K562 (cell line): ENCODE data around the gene RSAD1. TPM values are rescaled to one million over a fixed set of nuclear protein-coding genes. Genes with fewer than 3 reads are reported as not detected.

Source experiments
- ATAC-seq: fragments of 200-7000 bp; cut with Tn5 transposase; 3 replicates; pipeline ENCODE4 v1.9.1; 2020; ENCODE audit warnings: moderate library complexity
- BruUV-seq: library from RNA; stranded (reverse); fragments of 400-500 nt; replicated peaks from 2 replicates; lab custom pipeline; 2021; lab: Mats Ljungman, UMichigan
- CTCF ChIA-PET: fragments of 300-600 bp; formaldehyde crosslinking; extraction: SDS; loops from one replicate; lab custom pipeline; 2021; ENCODE audit warnings: low intra/inter-chr PET ratio; lab: Yijun Ruan, JAX
- POLR2A ChIA-PET: fragments of 300-600, 350-650 bp; sonication (Branson Sonifier 250); formaldehyde crosslinking; extraction: SDS; loops from one replicate; lab custom pipeline; 2021; ENCODE audit warnings: antibody characterized with exemption, inconsistent platforms; lab: Yijun Ruan, JAX
- DNase-seq, 4 experiments: peaks; one replicate each; pipeline versions ENCODE4 v3.0.0 to v3.0.0-alpha.2; 2011 to 2018; ENCODE audit warnings: low spot score in 3 of 4, mixed read lengths in 3 of 4; ENCODE audit errors: extremely low read depth in 1 of 4
- FAIRE-seq: peaks from 2 replicates; lab custom pipeline; 2011; peaks lifted over from hg19 to GRCh38; lab: Jason Lieb, UNC
- H2AFZ ChIP-seq: 2 replicates; pipeline ENCODE4 v1.6.0; 2011; ENCODE audit warnings: low read depth, low read length, control low read depth, inconsistent platforms
- H3K27ac ChIP-seq: fragments of 200-600 bp; 3 replicates; pipeline ENCODE4 v1.8.0; 2011; ENCODE audit warnings: low read depth, mild to moderate bottlenecking, control low read depth, inconsistent platforms, low read length, moderate library complexity, mixed read lengths; ENCODE audit errors: extremely low read depth
- H3K27me3 ChIP-seq, 2 experiments: fragments of 300-600 bp in 1 of 2; 2 replicates in 1 of 2; 3 replicates in 1 of 2; pipeline versions ENCODE4 v1.6.0 to v1.8.0; 2011; ENCODE audit warnings: inconsistent platforms in 2 of 2, low read length in 2 of 2, mild to moderate bottlenecking in 1 of 2, mixed read lengths in 1 of 2, moderate library complexity in 1 of 2; ENCODE audit not compliant: control insufficient read depth in 2 of 2, insufficient read depth in 2 of 2
- H3K36me3 ChIP-seq: fragments of 300-600 bp; 3 replicates; pipeline ENCODE4 v1.8.0; 2011; ENCODE audit warnings: mild to moderate bottlenecking, low read length, inconsistent platforms; ENCODE audit not compliant: control insufficient read depth, insufficient read depth
- H3K4me1 ChIP-seq, 2 experiments: fragments of 200-600 bp in 1 of 2; replicated peaks in 1 of 2; 2 replicates in 1 of 2; 3 replicates in 1 of 2; pipeline versions ENCODE4 v1.5.1 to v1.8.0; 2011; ENCODE audit warnings: inconsistent platforms in 2 of 2, low read length in 2 of 2, mild to moderate bottlenecking in 1 of 2, mixed read lengths in 1 of 2, moderate library complexity in 1 of 2; ENCODE audit not compliant: control insufficient read depth in 2 of 2, insufficient read depth in 2 of 2
- H3K4me2 ChIP-seq: 2 replicates; pipeline ENCODE4 v1.6.1; 2011; ENCODE audit warnings: low read length, control low read depth, inconsistent platforms, mixed read lengths; ENCODE audit not compliant: insufficient read depth
- H3K4me3 ChIP-seq: fragments of 200-600 bp; sonication (generic), shearing (Covaris generic); 2 replicates; pipeline ENCODE4 v1.5.1; 2016; ENCODE audit warnings: control low read depth, inconsistent platforms
- H3K79me2 ChIP-seq: fragments of 200-600 bp; 3 replicates; pipeline ENCODE4 v1.8.0; 2011; ENCODE audit warnings: low read length, inconsistent platforms; ENCODE audit not compliant: control insufficient read depth, insufficient read depth
- H3K9ac ChIP-seq, 2 experiments: 2 replicates each; pipeline versions ENCODE4 v1.6.0 to v1.6.1; 2011; ENCODE audit warnings: low read depth in 2 of 2, low read length in 2 of 2, control low read depth in 1 of 2, inconsistent platforms in 1 of 2, mild to moderate bottlenecking in 1 of 2, mixed read lengths in 1 of 2; ENCODE audit not compliant: insufficient read depth in 1 of 2
- H3K9me1 ChIP-seq: one replicate; pipeline ENCODE4 v1.6.0; 2011; ENCODE audit warnings: inconsistent platforms, mild to moderate bottlenecking, low read length, moderate library complexity; ENCODE audit not compliant: control insufficient read depth, insufficient read depth
- H3K9me3 ChIP-seq: replicated peaks from 2 replicates; pipeline ENCODE4 v1.5.1; 2011; ENCODE audit warnings: low read depth, low read length, inconsistent platforms; ENCODE audit not compliant: control insufficient read depth, insufficient read depth
- H4K20me1 ChIP-seq: replicated peaks from 2 replicates; pipeline ENCODE4 v1.6.1; 2011; ENCODE audit warnings: low read length, inconsistent platforms, mixed read lengths; ENCODE audit not compliant: control insufficient read depth, insufficient read depth
- MXI1 ChIP-seq: IDR thresholded peaks from 2 replicates; pipeline ENCODE4 v1.6.1; 2011; ENCODE audit warnings: low read depth, mild to moderate bottlenecking, improper control_type of control experiment, low read length
- SMARCC2 ChIP-seq: fragments of 450-650 bp; IDR thresholded peaks from 2 replicates; pipeline ENCODE4 v1.6.1; 2017; ENCODE audit warnings: antibody characterized with exemption, moderate library complexity, mild to moderate bottlenecking, low read depth
- WGBS: fragments of 100-300 bp; shearing (Covaris generic); methylation state at CpG from one replicate; pipeline ENCODE4 v1.1.6; 2016; ENCODE audit warnings: low coverage, mixed read lengths; ENCODE audit not compliant: insufficient coverage; ENCODE audit errors: missing lambda C conversion rate; 5-methylcytosine and 5-hydroxymethylcytosine counted together
- in situ Hi-C: fragments of 300-500 bp; cut with MboI; formaldehyde crosslinking; loops from 4 replicates; pipeline ENCODE4 v1.15.0; 2018; ENCODE audit warnings: inconsistent platforms, mixed read lengths
- intact Hi-C: fragments of 100-400 bp; cut with micrococcal nuclease; formaldehyde crosslinking; loops from 2 replicates; pipeline ENCODE4 v1.14.2; 2022
- polyA plus RNA-seq, 8 experiments: library from polyadenylated mRNA; depleted of rRNA in 4 of 8; stranded (reverse) in 5 of 8; unstranded in 3 of 8; fragments of >200 nt; fragmentation: Nextera tagmentation in 2 of 8; fragmentation: Illumina TruSeq in 1 of 8; extraction: Ambion mirVana in 2 of 8; extraction: Trizol in 1 of 8; gene quantifications; 2 replicates each; pipeline versions ENCODE4 v1.2.1 to v1.2.3, GENCODE V29; 2011 to 2014; ENCODE audit warnings: inconsistent platforms in 1 of 8, missing spikeins in 1 of 8
- total RNA-seq, 7 experiments: library from RNA; depleted of rRNA in 6 of 7; stranded (reverse); fragments of >200 nt in 6 of 7; fragmentation: Illumina TruSeq in 2 of 7; extraction: Trizol in 2 of 7; gene quantifications; 2 replicates each; pipeline versions ENCODE4 v1.2.1 to v1.2.3, GENCODE V29; 2011 to 2021; ENCODE audit warnings: low replicate concordance in 1 of 7
- TF ChIP-seq, protein P1 (sequence below): fragments of 250-450 bp; sonication (Bioruptor Pico); IDR thresholded peaks from 2 replicates; pipeline ENCODE4 v1.5.1; 2021; ENCODE audit warnings: mild to moderate bottlenecking
- TF ChIP-seq, protein P2 (sequence below): fragments of 450-650 bp; IDR thresholded peaks from 2 replicates; pipeline ENCODE4 v1.7.1; 2018; ENCODE audit warnings: mild to moderate bottlenecking, low read depth; ENCODE audit not compliant: partially characterized antibody
- TF ChIP-seq, protein P3 (sequence below), 2 experiments: IDR thresholded peaks; 2 replicates each; pipeline ENCODE4 v1.6.1; 2012; ENCODE audit warnings: improper control_type of control experiment in 2 of 2, low read depth in 2 of 2, low read length in 2 of 2, borderline replicate concordance in 1 of 2
- TF ChIP-seq, protein P4 (sequence below): fragments of 450-650 bp; formaldehyde crosslinking; IDR thresholded peaks from 2 replicates; pipeline ENCODE4 v1.4.0; 2020; ENCODE audit warnings: mild to moderate bottlenecking

Gene RSAD1
- total and polyA plus RNA-seq, 9 of the 15 experiments (the other 6 are each of a cell fraction or from before 2014, with no cell fraction given): 4.5 to 42.5 (median 26.8) TPM

DNA sequence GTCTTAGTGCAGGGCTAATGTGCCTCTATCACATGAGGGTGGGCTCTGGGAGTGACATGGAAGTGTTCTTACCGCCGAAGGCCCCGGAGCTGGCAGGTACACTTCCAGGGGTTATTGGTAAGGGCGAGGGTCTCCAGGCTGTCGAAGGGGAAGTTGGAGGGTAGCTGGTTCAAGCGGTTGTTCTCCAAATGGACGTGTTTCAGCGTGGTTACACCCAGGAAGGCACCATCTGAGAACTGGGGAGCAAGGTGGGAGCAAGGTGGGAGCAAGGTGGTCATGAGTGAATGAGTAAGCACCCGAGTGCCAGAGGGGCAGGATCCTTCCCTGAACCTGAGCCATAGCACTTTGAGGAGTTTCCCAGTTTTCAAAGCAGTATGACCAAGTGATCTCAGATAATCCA is 13.0 kb upstream of the RSAD1 start:
- ATAC-seq: no peak
- in situ Hi-C loops: no loop called here
- 23% methylated on average over 9 of the region's 9 CpGs for WGBS
- no peak for DNase-seq
- ChIA-PET POLR2A (interaction anchor here (1.2 kb wide), 1 partner anchor 14 kb away, joined by 3 read pairs; no protein-coding TSS in a partner anchor), CTCF (no interaction called here)
- Histone ChIP-seq H3K79me2 (no peaks in the 10 kb centered on the region), H3K4me2 (no peak overlapping the region), H3K9me3 (no peaks in the 10 kb centered on the region), H3K9ac (no peak overlapping the region), H3K9me1 (no peaks in the 10 kb centered on the region), H3K4me1 (peaks cover 0 to 22% of the 10 kb centered on the region in 2 experiments; a peak in 2 of 5 replicates), H3K36me3 (no peaks in the 10 kb centered on the region)
- no peak for FAIRE-seq
- TF ChIP-seq, protein P1, sequence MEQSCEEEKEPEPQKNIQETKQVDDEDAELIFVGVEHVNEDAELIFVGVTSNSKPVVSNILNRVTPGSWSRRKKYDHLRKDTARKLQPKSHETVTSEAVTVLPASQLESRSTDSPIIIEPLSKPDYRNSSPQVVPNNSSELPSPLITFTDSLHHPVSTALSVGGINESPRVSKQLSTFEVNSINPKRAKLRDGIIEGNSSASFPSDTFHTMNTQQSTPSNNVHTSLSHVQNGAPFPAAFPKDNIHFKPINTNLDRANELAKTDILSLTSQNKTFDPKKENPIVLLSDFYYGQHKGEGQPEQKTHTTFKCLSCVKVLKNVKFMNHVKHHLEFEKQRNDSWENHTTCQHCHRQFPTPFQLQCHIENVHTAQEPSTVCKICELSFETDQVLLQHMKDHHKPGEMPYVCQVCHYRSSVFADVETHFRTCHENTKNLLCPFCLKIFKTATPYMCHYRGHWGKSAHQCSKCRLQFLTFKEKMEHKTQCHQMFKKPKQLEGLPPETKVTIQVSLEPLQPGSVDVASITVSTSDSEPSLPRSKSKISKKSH (CRISPR knock-in tag): no peak
- TF ChIP-seq, protein P2, sequence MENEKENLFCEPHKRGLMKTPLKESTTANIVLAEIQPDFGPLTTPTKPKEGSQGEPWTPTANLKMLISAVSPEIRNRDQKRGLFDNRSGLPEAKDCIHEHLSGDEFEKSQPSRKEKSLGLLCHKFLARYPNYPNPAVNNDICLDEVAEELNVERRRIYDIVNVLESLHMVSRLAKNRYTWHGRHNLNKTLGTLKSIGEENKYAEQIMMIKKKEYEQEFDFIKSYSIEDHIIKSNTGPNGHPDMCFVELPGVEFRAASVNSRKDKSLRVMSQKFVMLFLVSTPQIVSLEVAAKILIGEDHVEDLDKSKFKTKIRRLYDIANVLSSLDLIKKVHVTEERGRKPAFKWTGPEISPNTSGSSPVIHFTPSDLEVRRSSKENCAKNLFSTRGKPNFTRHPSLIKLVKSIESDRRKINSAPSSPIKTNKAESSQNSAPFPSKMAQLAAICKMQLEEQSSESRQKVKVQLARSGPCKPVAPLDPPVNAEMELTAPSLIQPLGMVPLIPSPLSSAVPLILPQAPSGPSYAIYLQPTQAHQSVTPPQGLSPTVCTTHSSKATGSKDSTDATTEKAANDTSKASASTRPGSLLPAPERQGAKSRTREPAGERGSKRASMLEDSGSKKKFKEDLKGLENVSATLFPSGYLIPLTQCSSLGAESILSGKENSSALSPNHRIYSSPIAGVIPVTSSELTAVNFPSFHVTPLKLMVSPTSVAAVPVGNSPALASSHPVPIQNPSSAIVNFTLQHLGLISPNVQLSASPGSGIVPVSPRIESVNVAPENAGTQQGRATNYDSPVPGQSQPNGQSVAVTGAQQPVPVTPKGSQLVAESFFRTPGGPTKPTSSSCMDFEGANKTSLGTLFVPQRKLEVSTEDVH: no peak
- TF ChIP-seq MXI1 (no peak), SMARCC2 (no peak)
- TF ChIP-seq, protein P3, sequence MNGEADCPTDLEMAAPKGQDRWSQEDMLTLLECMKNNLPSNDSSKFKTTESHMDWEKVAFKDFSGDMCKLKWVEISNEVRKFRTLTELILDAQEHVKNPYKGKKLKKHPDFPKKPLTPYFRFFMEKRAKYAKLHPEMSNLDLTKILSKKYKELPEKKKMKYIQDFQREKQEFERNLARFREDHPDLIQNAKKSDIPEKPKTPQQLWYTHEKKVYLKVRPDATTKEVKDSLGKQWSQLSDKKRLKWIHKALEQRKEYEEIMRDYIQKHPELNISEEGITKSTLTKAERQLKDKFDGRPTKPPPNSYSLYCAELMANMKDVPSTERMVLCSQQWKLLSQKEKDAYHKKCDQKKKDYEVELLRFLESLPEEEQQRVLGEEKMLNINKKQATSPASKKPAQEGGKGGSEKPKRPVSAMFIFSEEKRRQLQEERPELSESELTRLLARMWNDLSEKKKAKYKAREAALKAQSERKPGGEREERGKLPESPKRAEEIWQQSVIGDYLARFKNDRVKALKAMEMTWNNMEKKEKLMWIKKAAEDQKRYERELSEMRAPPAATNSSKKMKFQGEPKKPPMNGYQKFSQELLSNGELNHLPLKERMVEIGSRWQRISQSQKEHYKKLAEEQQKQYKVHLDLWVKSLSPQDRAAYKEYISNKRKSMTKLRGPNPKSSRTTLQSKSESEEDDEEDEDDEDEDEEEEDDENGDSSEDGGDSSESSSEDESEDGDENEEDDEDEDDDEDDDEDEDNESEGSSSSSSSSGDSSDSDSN (IDR thresholded peaks at IDR 0.05; ENCODE audit: borderline replicate concordance in 1 of 2, low read depth in 2 of 2, low read length in 2 of 2): no peak
- TF ChIP-seq, protein P4, sequence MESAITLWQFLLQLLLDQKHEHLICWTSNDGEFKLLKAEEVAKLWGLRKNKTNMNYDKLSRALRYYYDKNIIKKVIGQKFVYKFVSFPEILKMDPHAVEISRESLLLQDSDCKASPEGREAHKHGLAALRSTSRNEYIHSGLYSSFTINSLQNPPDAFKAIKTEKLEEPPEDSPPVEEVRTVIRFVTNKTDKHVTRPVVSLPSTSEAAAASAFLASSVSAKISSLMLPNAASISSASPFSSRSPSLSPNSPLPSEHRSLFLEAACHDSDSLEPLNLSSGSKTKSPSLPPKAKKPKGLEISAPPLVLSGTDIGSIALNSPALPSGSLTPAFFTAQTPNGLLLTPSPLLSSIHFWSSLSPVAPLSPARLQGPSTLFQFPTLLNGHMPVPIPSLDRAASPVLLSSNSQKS (CRISPR knock-in tag): no peak
- TF ChIP-seq, all 486 proteins: peak for 0
- Histone ChIP-seq H3K27ac (no peak overlapping the region), H2AFZ (no peak overlapping the region), H3K4me3 (no peak overlapping the region), H3K27me3 (peaks cover 19 to 84% of the 10 kb centered on the region in 2 experiments; a peak in 4 of 5 replicates), H4K20me1 (peaks cover 16% of the 10 kb centered on the region)
- no TSS peak for BruUV-seq
- intact Hi-C loops: no loop called here
